ENCODE measurements around the gene SLC39A5. TPM values are rescaled to one million over a fixed set of nuclear protein-coding genes. Genes with fewer than 3 reads are reported as not detected.

The SLC39A5 gene
- polyA plus RNA-seq, 3 donors, result 0.21 to 0.25 TPM; not detected in 1

DNA sequence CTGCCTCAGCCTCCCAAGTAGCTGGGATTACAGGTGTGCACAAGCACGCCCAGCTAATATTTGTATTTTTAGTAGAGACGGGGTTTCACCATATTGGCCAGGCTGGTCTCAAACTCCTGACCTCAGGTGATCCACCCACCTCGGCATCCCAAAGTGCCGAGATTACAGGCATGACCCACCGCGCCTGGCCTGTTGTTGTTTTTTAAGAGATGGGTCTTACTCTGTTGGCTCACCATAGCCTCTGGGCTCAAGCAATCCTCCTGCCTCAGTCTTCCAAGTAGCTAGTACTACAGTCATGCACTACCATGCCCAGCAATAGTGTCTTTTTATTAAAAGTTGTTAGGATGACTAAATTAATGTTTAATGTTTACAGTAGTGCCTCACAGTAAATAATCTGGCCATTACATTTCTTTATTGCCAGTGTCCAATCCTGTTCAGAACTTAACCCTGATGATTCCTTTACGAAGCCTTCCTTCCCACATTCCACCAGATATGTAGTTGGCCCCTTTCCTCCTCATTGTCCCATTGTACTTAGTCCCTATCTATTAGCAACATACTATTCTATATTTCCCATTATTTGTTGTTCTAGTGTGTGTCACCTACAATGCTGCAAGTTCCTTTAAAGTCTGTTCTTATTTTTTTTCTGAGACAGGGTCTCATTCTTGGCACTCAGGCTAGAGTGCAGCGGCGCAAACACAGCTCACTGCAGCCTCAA, 31.8 kb upstream of the SLC39A5 start:
- H3K36me3 Mint-ChIP-seq, result no peaks in the 10 kb centered on the region
- WGBS (ENCODE audit: insufficient coverage), result 100% methylated on average over 2 of the region's 9 CpGs
- no peak overlapping the region for H3K27ac Mint-ChIP-seq
- H4K20me1 ChIP-seq (ENCODE audit: insufficient read depth, low read length), result no peaks in the 10 kb centered on the region
- H3K9ac ChIP-seq (ENCODE audit: insufficient read depth, low read length, poor library complexity, severe bottlenecking), result no peak overlapping the region
- H3K4me1 ChIP-seq (ENCODE audit: control insufficient read depth in 1 of 2, insufficient read depth in 2 of 2, low read length in 2 of 2), result no peaks in the 10 kb centered on the region
- H3K27me3 ChIP-seq (ENCODE audit: control insufficient read depth in 2 of 2, insufficient read depth in 2 of 2, low read length in 2 of 2), result no peaks in the 10 kb centered on the region
- no peak overlapping the region for H3K4me3 ChIP-seq (replicated peaks in 1 of 3; ENCODE audit: low read depth in 2 of 3, low read length in 3 of 3)
- intact Hi-C loops (cut with micrococcal nuclease), result loop anchor here (10.0 kb wide), 2 partner anchors 57 to 267 kb away; partner anchors contain the start of genes SPRYD4 (in 2 of the 2) and ANKRD52 (in 1 of the 2)
- no peak overlapping the region for H2AFZ ChIP-seq (ENCODE audit: insufficient read depth, low read depth, low read length, poor library complexity, severe bottlenecking)
- no peaks in the 10 kb centered on the region for H3K79me2 ChIP-seq (ENCODE audit: insufficient read depth, low read length)
- peaks cover 4% of the 10 kb centered on the region for H3K4me1 Mint-ChIP-seq
- no peak for DNase-seq
- no peak overlapping the region for H3K4me2 ChIP-seq (replicated peaks; ENCODE audit: extremely low read depth, low read length, poor library complexity, severe bottlenecking)
- H3K36me3 ChIP-seq (replicated peaks in 1 of 2; ENCODE audit: control insufficient read depth in 1 of 2, insufficient read depth in 2 of 2, low read length in 2 of 2), result no peaks in the 10 kb centered on the region
- H3K9me3 Mint-ChIP-seq, result no peaks in the 10 kb centered on the region
- TF ChIP-seq, protein P1, sequence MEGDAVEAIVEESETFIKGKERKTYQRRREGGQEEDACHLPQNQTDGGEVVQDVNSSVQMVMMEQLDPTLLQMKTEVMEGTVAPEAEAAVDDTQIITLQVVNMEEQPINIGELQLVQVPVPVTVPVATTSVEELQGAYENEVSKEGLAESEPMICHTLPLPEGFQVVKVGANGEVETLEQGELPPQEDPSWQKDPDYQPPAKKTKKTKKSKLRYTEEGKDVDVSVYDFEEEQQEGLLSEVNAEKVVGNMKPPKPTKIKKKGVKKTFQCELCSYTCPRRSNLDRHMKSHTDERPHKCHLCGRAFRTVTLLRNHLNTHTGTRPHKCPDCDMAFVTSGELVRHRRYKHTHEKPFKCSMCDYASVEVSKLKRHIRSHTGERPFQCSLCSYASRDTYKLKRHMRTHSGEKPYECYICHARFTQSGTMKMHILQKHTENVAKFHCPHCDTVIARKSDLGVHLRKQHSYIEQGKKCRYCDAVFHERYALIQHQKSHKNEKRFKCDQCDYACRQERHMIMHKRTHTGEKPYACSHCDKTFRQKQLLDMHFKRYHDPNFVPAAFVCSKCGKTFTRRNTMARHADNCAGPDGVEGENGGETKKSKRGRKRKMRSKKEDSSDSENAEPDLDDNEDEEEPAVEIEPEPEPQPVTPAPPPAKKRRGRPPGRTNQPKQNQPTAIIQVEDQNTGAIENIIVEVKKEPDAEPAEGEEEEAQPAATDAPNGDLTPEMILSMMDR (IDR thresholded peaks at IDR 0.05), result no peak
- H3K27ac ChIP-seq (ENCODE audit: low read depth in 1 of 2, low read length in 2 of 2), result no peak overlapping the region
- no peaks in the 10 kb centered on the region for H3K9me3 ChIP-seq (replicated peaks in 1 of 2; ENCODE audit: control insufficient read depth in 1 of 2, insufficient read depth in 1 of 2, low read length in 2 of 2)
- peaks cover 0 to 2% (median 0%) of the 10 kb centered on the region in 3 donors for H3K27me3 Mint-ChIP-seq (ENCODE audit: low read depth in 3 of 3)
- H3K4me3 Mint-ChIP-seq, result no peak overlapping the region

DNA sequence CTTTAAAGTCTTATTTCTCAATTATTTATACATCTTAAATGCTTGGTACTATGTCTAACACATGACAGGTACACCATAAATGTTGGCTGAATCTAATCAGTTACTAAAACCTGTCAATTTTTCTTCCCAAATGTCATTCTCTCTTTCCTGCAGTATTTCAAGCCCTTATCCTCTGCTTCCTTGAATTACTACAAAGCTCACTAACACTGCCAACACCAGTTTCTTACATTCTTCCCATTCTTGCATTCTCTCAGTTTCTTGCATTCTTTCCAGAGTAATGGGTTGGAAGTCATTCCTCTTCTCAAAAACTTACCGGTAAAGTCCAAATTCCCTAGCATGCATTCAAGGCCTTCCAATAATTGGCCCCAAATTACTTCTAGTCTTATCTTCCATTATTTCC, 31.0 kb upstream of the SLC39A5 start:
- Histone ChIP-seq H3K27ac (ENCODE audit: low read depth in 1 of 2, low read length in 2 of 2) (no peak overlapping the region), H3K9me3 (replicated peaks in 1 of 2; ENCODE audit: control insufficient read depth in 1 of 2, insufficient read depth in 1 of 2, low read length in 2 of 2) (no peaks in the 10 kb centered on the region), H3K4me3 (replicated peaks in 1 of 3; ENCODE audit: low read depth in 2 of 3, low read length in 3 of 3) (no peak overlapping the region), H4K20me1 (ENCODE audit: insufficient read depth, low read length) (no peaks in the 10 kb centered on the region), H3K36me3 (replicated peaks in 1 of 2; ENCODE audit: control insufficient read depth in 1 of 2, insufficient read depth in 2 of 2, low read length in 2 of 2) (peaks cover 0 to under 1% of the 10 kb centered on the region in 2 donors), H3K4me2 (replicated peaks; ENCODE audit: extremely low read depth, low read length, poor library complexity, severe bottlenecking) (no peak overlapping the region), H3K27me3 (ENCODE audit: control insufficient read depth in 2 of 2, insufficient read depth in 2 of 2, low read length in 2 of 2) (no peaks in the 10 kb centered on the region), H3K9ac (ENCODE audit: insufficient read depth, low read length, poor library complexity, severe bottlenecking) (no peak overlapping the region), H3K79me2 (ENCODE audit: insufficient read depth, low read length) (no peaks in the 10 kb centered on the region), H3K4me1 (ENCODE audit: control insufficient read depth in 1 of 2, insufficient read depth in 2 of 2, low read length in 2 of 2) (no peaks in the 10 kb centered on the region), H2AFZ (ENCODE audit: insufficient read depth, low read depth, low read length, poor library complexity, severe bottlenecking) (no peak overlapping the region)
- H3K27me3 Mint-ChIP-seq (ENCODE audit: low read depth in 3 of 3), result peaks cover 0 to 2% (median 0%) of the 10 kb centered on the region in 3 donors
- no peak overlapping the region for H3K4me3 Mint-ChIP-seq
- H3K4me1 Mint-ChIP-seq, result no peaks in the 10 kb centered on the region
- H3K36me3 Mint-ChIP-seq, result no peaks in the 10 kb centered on the region
- 100% methylated on average over 1 of the region's 1 CpG for WGBS (ENCODE audit: insufficient coverage)
- H3K9me3 Mint-ChIP-seq, result no peaks in the 10 kb centered on the region
- intact Hi-C loops (cut with micrococcal nuclease), result loop anchor here (10.0 kb wide), 2 partner anchors 56 to 266 kb away; partner anchors contain the start of genes SPRYD4 (in 2 of the 2) and ANKRD52 (in 1 of the 2)
- TF ChIP-seq, protein P1 (IDR thresholded peaks at IDR 0.05), result no peak
- no peak overlapping the region for H3K27ac Mint-ChIP-seq
- DNase-seq, result no peak

Measured in CD14-positive monocyte (primary cell).